Osteoblast (primary cell): ENCODE results near the gene KLHL33. TPM values are rescaled to one million over a fixed set of nuclear protein-coding genes. Genes with fewer than 3 reads are reported as not detected.
A peak's percentile ranks its signal among the peaks of the same experiment; 100 is the strongest.

Source experiments
- DNase-seq: peaks from one replicate; pipeline ENCODE4 v3.0.0; 2011; ENCODE audit warnings: low spot score, mixed read lengths; ENCODE audit not compliant: insufficient read length; ENCODE audit errors: missing footprints
- H2AFZ ChIP-seq: 2 replicates; pipeline ENCODE4 v1.6.0; 2011; ENCODE audit warnings: mild to moderate bottlenecking, low read length
- H3K27ac ChIP-seq: 2 replicates; pipeline ENCODE4 v1.5.1; 2011; ENCODE audit warnings: mild to moderate bottlenecking, low read depth, low read length, moderate library complexity
- H3K27me3 ChIP-seq: 2 replicates; pipeline ENCODE4 v1.6.0; 2012; ENCODE audit warnings: mild to moderate bottlenecking, control low read depth, inconsistent platforms, low read length, moderate library complexity; ENCODE audit not compliant: insufficient read depth
- H3K36me3 ChIP-seq: 2 replicates; pipeline ENCODE4 v1.5.1; 2011; ENCODE audit warnings: mild to moderate bottlenecking, low read length, control low read depth, moderate library complexity; ENCODE audit not compliant: insufficient read depth
- H3K4me1 ChIP-seq: 2 replicates; pipeline ENCODE4 v1.5.1; 2011; ENCODE audit warnings: mild to moderate bottlenecking, low read length, control low read depth, moderate library complexity; ENCODE audit not compliant: insufficient read depth
- H3K4me2 ChIP-seq: 2 replicates; pipeline ENCODE4 v1.6.0; 2011; ENCODE audit warnings: mild to moderate bottlenecking, low read length; ENCODE audit not compliant: insufficient read depth
- H3K4me3 ChIP-seq: fragments of 200-600 bp; sonication (generic); 3 replicates; pipeline ENCODE4 v1.5.1; 2012; ENCODE audit warnings: mild to moderate bottlenecking, low read length, inconsistent platforms; ENCODE audit not compliant: insufficient read depth
- H3K79me2 ChIP-seq: 2 replicates; pipeline ENCODE4 v1.6.0; 2012; ENCODE audit warnings: mild to moderate bottlenecking, low read length, control low read depth, inconsistent platforms; ENCODE audit not compliant: insufficient read depth
- H3K9me3 ChIP-seq: 2 replicates; pipeline ENCODE4 v1.5.1; 2011; ENCODE audit warnings: low read depth, low read length, control low read depth
- H4K20me1 ChIP-seq: 2 replicates; pipeline ENCODE4 v1.6.0; 2012; ENCODE audit warnings: mild to moderate bottlenecking, low read length, control low read depth; ENCODE audit not compliant: insufficient read depth
- total RNA-seq: library from RNA; depleted of rRNA; stranded (reverse); fragments of >200 nt; gene quantifications from 2 replicates; pipeline ENCODE4 v1.2.3, GENCODE V29; 2012
- TF ChIP-seq, protein P1 (sequence below): IDR thresholded peaks from 2 replicates; pipeline ENCODE4 v1.5.1; 2011; ENCODE audit warnings: mild to moderate bottlenecking, low read depth, low read length, moderate library complexity; ENCODE audit errors: extremely low read depth

The KLHL33 gene, protein sequence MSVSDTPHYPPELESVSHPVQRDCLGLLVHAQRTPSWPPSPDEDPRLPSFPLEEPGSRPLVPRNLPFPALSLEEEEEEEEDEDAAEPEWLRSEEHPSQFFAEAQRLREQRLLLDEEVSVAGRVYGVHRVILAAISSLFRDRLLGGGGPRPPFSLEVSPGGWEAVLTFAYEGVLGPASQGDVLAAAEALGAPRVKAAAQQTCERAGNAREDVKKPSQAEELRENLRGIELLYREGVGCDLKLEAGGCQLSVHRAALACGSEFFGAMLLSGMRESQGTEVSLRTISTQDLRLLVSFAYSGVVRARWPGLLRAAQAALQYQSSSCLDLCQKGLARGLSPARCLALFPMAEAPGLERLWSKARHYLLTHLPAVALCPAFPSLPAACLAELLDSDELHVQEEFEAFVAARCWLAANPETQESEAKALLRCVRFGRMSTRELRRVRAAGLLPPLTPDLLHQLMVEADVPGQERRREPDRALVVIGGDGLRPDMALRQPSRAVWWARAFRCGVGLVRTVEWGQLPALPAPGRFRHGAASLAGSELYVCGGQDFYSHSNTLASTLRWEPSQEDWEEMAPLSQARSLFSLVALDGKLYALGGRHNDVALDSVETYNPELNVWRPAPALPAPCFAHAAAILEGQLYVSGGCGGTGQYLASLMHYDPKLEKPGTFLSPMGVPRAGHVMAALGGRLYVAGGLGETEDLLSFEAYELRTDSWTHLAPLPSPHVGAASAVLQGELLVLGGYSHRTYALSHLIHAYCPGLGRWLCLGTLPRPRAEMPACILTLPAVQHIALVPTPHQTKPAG
- 0.36 and 0.59 TPM in 2 replicates for total RNA-seq

DNA sequence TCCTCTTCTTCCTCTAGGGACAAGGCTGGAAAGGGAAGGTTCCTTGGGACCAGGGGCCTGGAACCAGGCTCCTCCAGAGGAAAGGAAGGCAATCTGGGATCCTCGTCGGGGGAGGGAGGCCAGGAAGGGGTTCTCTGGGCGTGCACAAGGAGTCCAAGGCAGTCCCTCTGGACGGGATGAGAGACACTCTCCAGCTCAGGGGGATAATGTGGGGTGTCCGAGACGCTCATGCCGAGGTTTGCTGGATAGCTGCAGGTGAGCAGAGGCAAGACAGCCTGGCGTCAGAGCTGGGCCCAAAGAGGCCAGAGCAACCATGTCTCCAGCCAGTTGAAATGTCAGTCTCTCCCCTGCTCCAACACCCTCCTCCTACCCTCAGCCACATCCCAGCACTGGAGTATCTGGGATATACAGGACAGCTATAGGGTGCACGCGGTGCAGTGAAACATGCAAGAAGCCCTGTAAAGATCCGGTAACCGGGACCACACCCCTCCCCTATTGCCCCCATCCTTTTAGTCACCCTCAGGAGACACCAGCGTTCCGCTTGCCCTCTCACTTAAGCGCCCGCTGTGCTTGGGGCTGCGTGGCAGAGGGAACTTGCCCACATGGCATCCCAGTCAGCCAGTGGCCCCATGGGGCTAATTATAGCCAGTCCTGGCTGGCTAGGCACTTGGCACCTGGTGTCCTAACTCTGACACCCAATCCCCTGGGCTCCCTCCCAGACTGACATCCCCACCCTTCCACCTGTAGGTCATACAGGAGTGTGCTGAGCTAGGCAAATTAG, at the start of gene KLHL33:
Gene KLHL33 (minus strand): TSS at position 585 of the 781 bp plus-strand sequence. CDS start 355 bp downstream, at position 230.
- Histone ChIP-seq H4K20me1 (no peaks in the 10 kb centered on the region), H3K4me2 (peak within 1 kb of the TSS; percentile 72), H2AFZ (peak within 1 kb of the TSS; percentile 89)

DNA sequence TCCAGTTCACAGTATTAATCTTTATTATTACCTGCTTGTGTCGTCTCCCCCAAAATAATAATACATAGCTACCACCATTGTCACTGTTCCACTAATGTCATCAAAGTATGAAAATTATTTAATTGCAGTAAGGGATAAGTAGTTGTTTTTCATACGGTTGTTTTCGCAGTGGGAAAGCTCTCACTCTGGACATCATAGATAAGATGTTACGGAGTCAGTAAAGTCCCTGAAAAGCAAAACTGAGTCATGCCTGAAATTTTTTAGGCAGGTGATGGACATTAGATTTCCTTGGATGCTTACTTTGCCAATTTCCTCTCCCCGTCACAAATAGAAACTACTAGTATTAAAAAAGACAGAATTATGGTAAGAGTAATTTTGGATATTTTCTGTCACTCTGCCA, 46.4 kb upstream of the KLHL33 start:
- TF ChIP-seq, protein P1, sequence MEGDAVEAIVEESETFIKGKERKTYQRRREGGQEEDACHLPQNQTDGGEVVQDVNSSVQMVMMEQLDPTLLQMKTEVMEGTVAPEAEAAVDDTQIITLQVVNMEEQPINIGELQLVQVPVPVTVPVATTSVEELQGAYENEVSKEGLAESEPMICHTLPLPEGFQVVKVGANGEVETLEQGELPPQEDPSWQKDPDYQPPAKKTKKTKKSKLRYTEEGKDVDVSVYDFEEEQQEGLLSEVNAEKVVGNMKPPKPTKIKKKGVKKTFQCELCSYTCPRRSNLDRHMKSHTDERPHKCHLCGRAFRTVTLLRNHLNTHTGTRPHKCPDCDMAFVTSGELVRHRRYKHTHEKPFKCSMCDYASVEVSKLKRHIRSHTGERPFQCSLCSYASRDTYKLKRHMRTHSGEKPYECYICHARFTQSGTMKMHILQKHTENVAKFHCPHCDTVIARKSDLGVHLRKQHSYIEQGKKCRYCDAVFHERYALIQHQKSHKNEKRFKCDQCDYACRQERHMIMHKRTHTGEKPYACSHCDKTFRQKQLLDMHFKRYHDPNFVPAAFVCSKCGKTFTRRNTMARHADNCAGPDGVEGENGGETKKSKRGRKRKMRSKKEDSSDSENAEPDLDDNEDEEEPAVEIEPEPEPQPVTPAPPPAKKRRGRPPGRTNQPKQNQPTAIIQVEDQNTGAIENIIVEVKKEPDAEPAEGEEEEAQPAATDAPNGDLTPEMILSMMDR: no peak
- Histone ChIP-seq H3K9me3 (no peaks in the 10 kb centered on the region), H3K4me2 (no peak overlapping the region), H3K27me3 (no peaks in the 10 kb centered on the region), H4K20me1 (no peaks in the 10 kb centered on the region), H3K27ac (no peak overlapping the region), H3K4me3 (no peak overlapping the region), H3K4me1 (peaks cover 8% of the 10 kb centered on the region), H2AFZ (no peak overlapping the region), H3K36me3 (peaks cover 14% of the 10 kb centered on the region), H3K79me2 (no peaks in the 10 kb centered on the region)
- no peak for DNase-seq

More for the DNA sequence above, at the start of gene KLHL33:
- peaks cover 22% of the 10 kb centered on the region for H3K4me1 ChIP-seq
- H3K27ac ChIP-seq: peak within 1 kb of the TSS; percentile 71
- H3K27me3 ChIP-seq: no peaks in the 10 kb centered on the region
- no peaks in the 10 kb centered on the region for H3K36me3 ChIP-seq
- no peaks in the 10 kb centered on the region for H3K79me2 ChIP-seq
- TF ChIP-seq, protein P1: no peak
- H3K4me3 ChIP-seq: peak within 1 kb of the TSS; percentile 59
- H3K9me3 ChIP-seq: no peaks in the 10 kb centered on the region
- DNase-seq: no peak

DNA sequence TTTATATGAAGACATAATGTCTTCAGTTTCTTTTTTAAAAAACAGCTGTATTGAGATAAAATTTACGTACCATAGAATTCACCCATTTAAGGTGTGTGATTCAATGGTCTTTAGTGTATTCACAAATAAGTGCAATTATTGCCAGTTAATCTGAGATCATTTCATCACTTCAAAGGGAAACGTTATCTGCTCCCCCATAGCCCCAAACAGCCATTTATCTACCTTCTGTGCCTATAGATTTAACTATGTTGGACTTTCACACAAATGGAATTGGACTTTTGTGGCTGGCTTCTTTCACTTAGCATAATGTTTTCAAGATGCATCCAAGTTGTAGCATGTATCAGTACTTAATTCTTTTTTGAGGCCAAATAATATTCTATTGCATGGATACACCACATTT, 42.9 kb upstream of the KLHL33 start:
- Histone ChIP-seq H4K20me1 (no peaks in the 10 kb centered on the region), H3K79me2 (peaks cover 9% of the 10 kb centered on the region), H3K27me3 (no peaks in the 10 kb centered on the region), H3K9me3 (no peaks in the 10 kb centered on the region), H3K36me3 (peaks cover 48% of the 10 kb centered on the region), H2AFZ (no peak overlapping the region), H3K4me2 (no peak overlapping the region), H3K4me3 (no peak overlapping the region), H3K27ac (no peak overlapping the region), H3K4me1 (peaks cover 16% of the 10 kb centered on the region)
- no peak for DNase-seq
- TF ChIP-seq, protein P1: no peak
